GM21528 (cell line): Measurements from ENCODE around the gene SPATA24.
"Not testable (repeated sequence)": the region's sequence is repeated elsewhere in the genome, so short reads cannot be mapped to it uniquely, and the experiment has no call there.

Source experiments
- ATAC-seq: cut with Tn5 transposase; IDR thresholded peaks from one replicate; pipeline ENCODE4 v1.9.1; 2021; ENCODE audit warnings: mild to moderate bottlenecking, moderate library complexity; ENCODE audit not compliant: unreplicated experiment, low FRiP score

The SPATA24 gene

GRCh38 chr5:139403787-139404483 lies at the start of gene SPATA24:
Gene SPATA24 (minus strand): TSS chr5:139404089. CDS start chr5:139404060, 29 bp downstream.
- peak; percentile 84 for ATAC-seq

GRCh38 chr5:139451878-139452660 lies 48.2 kb upstream of the SPATA24 start:
- ATAC-seq, result no peak

GRCh38 chr5:139451176-139451575 lies 47.3 kb upstream of the SPATA24 start:
- no peak for ATAC-seq

GRCh38 chr5:139446956-139447779 lies 43.3 kb upstream of the SPATA24 start:
- no peak for ATAC-seq

GRCh38 chr5:139445325-139446170 lies 41.7 kb upstream of the SPATA24 start:
- ATAC-seq, result no peak

GRCh38 chr5:139443831-139444453 lies 40.1 kb upstream of the SPATA24 start:
- ATAC-seq, result no peak

GRCh38 chr5:139440416-139440815 lies 36.5 kb upstream of the SPATA24 start:
- ATAC-seq, result not testable (repeated sequence)

- peak; percentile 94 for ATAC-seq
These were observed 35.4 kb upstream of the SPATA24 start, which contains the start of gene DNAJC18 for GRCh38 chr5:139439013-139439903. Gene DNAJC18 (minus strand): TSS chr5:139439525. CDS start chr5:139439445, 80 bp downstream.

- no peak for ATAC-seq
These were observed 34.8 kb upstream of the SPATA24 start for GRCh38 chr5:139438707-139439012.

GRCh38 chr5:139435676-139436075 lies 31.8 kb upstream of the SPATA24 start:
- ATAC-seq, result no peak

GRCh38 chr5:139431706-139432105 lies 27.8 kb upstream of the SPATA24 start:
- no peak for ATAC-seq

GRCh38 chr5:139430015-139430414 lies 26.1 kb upstream of the SPATA24 start:
- ATAC-seq, result no peak

GRCh38 chr5:139426203-139426885 lies 22.5 kb upstream of the SPATA24 start:
- no peak for ATAC-seq

- ATAC-seq, result no peak
These were observed 21.6 kb upstream of the SPATA24 start for GRCh38 chr5:139425497-139425896.

GRCh38 chr5:139422307-139422893 lies 18.5 kb upstream of the SPATA24 start:
- ATAC-seq, result peak; percentile 80

GRCh38 chr5:139419226-139420192 lies 15.6 kb upstream of the SPATA24 start:
- no peak for ATAC-seq

GRCh38 chr5:139418793-139419192 lies 14.9 kb upstream of the SPATA24 start:
- no peak for ATAC-seq
